ENCODE data around the gene RAP1GAP2. TPM values are rescaled to one million over a fixed set of nuclear protein-coding genes. Genes with fewer than 3 reads are reported as not detected.

Gene RAP1GAP2
- total RNA-seq, 1 donor from 2014 or later = 22.6 TPM

- peaks cover 16% of the 10 kb centered on the region for H3K4me1 ChIP-seq
- no peaks in the 10 kb centered on the region for H3K9me3 ChIP-seq
- H3K27ac ChIP-seq = no peak overlapping the region
- no peaks in the 10 kb centered on the region for H3K27me3 ChIP-seq
- no peak overlapping the region for H3K4me3 ChIP-seq
- TF ChIP-seq, protein P1, sequence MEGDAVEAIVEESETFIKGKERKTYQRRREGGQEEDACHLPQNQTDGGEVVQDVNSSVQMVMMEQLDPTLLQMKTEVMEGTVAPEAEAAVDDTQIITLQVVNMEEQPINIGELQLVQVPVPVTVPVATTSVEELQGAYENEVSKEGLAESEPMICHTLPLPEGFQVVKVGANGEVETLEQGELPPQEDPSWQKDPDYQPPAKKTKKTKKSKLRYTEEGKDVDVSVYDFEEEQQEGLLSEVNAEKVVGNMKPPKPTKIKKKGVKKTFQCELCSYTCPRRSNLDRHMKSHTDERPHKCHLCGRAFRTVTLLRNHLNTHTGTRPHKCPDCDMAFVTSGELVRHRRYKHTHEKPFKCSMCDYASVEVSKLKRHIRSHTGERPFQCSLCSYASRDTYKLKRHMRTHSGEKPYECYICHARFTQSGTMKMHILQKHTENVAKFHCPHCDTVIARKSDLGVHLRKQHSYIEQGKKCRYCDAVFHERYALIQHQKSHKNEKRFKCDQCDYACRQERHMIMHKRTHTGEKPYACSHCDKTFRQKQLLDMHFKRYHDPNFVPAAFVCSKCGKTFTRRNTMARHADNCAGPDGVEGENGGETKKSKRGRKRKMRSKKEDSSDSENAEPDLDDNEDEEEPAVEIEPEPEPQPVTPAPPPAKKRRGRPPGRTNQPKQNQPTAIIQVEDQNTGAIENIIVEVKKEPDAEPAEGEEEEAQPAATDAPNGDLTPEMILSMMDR (IDR thresholded peaks at IDR 0.05) = no peak
- TF ChIP-seq POLR2AphosphoS5 (IDR thresholded peaks at IDR 0.05; ENCODE audit: insufficient read depth in 1 of 2, low read depth in 1 of 2) = peak in 1 of 2 donors; percentile 17
- peak in 1 of 2 donors; percentile 95 for DNase-seq (ENCODE audit: extremely low spot score in 2 of 2)
- intact Hi-C loops (cut with DNase I) = no loop called here
- H3K36me3 ChIP-seq = no peaks in the 10 kb centered on the region
These were observed 184.6 kb downstream of the RAP1GAP2 start for GRCh38 chr17:2980904-2981246.

GRCh38 chr17:2981325-2981724 lies 185.1 kb downstream of the RAP1GAP2 start:
- TF ChIP-seq POLR2A (IDR thresholded peaks at IDR 0.05) (no peak), POLR2AphosphoS5 (IDR thresholded peaks at IDR 0.05; ENCODE audit: insufficient read depth in 1 of 2, low read depth in 1 of 2) (no peak)
- TF ChIP-seq, protein P1 (IDR thresholded peaks at IDR 0.05) = no peak
- no peaks in the 10 kb centered on the region for H3K36me3 ChIP-seq
- H3K9me3 ChIP-seq = no peaks in the 10 kb centered on the region
- no peak for DNase-seq (ENCODE audit: extremely low spot score in 2 of 2)
- intact Hi-C loops (cut with DNase I) = no loop called here
- H3K4me1 ChIP-seq = peaks cover 16% of the 10 kb centered on the region
- H3K27ac ChIP-seq = peak overlapping the region; percentile 47
- no peak overlapping the region for H3K4me3 ChIP-seq
- H3K27me3 ChIP-seq = no peaks in the 10 kb centered on the region

DNA sequence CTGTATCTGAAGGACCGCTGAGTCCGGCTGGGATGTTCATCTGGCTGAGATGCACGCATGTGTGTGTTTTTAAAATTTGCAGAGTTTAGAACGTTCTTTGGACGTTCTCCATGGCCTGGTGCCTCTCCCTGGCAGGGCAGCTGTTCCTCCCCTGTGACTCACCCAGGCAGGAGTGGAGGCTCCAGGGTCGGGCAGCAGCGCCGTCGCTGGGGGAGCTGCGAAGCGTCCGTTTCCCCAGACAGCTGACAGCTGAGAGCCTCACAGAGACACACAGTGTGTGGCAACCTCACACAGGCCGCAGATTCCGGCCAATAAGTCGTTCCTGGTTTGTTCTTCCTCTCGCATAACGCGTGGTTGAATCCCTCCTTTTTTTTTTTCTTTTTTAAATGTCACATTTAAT lies 186.6 kb downstream of the RAP1GAP2 start:
- no peaks in the 10 kb centered on the region for H3K9me3 ChIP-seq
- H3K36me3 ChIP-seq = no peaks in the 10 kb centered on the region
- intact Hi-C loops (cut with DNase I) = no loop called here
- TF ChIP-seq POLR2AphosphoS5 (IDR thresholded peaks at IDR 0.05; ENCODE audit: insufficient read depth in 1 of 2, low read depth in 1 of 2) (peak; percentile 78 to 89), POLR2A (IDR thresholded peaks at IDR 0.05) (no peak)
- H3K4me1 ChIP-seq = peaks cover 16% of the 10 kb centered on the region
- DNase-seq (ENCODE audit: extremely low spot score in 2 of 2) = no peak
- H3K27ac ChIP-seq = peak overlapping the region; percentile 47
- H3K27me3 ChIP-seq = no peaks in the 10 kb centered on the region
- H3K4me3 ChIP-seq = no peak overlapping the region

DNA sequence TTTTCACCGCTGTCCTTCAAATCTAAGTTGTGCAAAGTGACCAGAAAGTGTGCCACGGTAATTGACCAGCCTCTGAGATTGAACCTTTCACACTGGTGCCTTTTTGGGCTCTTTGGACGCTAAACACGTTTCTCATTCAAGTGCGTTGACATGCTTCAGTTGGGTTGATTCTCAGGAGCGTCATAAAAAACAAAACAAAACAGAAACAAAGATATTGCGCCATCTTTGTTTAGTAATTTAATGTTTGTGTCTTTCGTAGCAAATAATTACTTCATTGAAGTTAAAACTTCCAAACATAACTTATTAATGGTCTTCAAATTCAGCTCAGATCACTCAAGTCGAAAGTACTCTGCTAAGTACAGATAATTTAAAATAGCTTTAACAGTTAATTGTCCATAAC lies 187.0 kb downstream of the RAP1GAP2 start:
- intact Hi-C loops (cut with DNase I) = no loop called here
- Histone ChIP-seq H3K4me1 (peaks cover 16% of the 10 kb centered on the region), H3K9me3 (no peaks in the 10 kb centered on the region), H3K27ac (peak overlapping the region; percentile 47), H3K27me3 (no peaks in the 10 kb centered on the region), H3K36me3 (no peaks in the 10 kb centered on the region), H3K4me3 (no peak overlapping the region)
- DNase-seq (ENCODE audit: extremely low spot score in 2 of 2) = no peak
- TF ChIP-seq POLR2A (IDR thresholded peaks at IDR 0.05) (no peak), POLR2AphosphoS5 (IDR thresholded peaks at IDR 0.05; ENCODE audit: insufficient read depth in 1 of 2, low read depth in 1 of 2) (no peak)
- TF ChIP-seq, protein P1 (IDR thresholded peaks at IDR 0.05) = no peak

- no peak for TF ChIP-seq POLR2A (IDR thresholded peaks at IDR 0.05)
- TF ChIP-seq, protein P1 (IDR thresholded peaks at IDR 0.05) = no peak
- TF ChIP-seq POLR2AphosphoS5 (IDR thresholded peaks at IDR 0.05; ENCODE audit: insufficient read depth in 1 of 2, low read depth in 1 of 2) = no peak
- no peak overlapping the region for H3K4me3 ChIP-seq
- intact Hi-C loops (cut with DNase I) = no loop called here
- peaks cover 16% of the 10 kb centered on the region for H3K4me1 ChIP-seq
- H3K36me3 ChIP-seq = no peaks in the 10 kb centered on the region
- H3K27me3 ChIP-seq = no peaks in the 10 kb centered on the region
- no peak for DNase-seq (ENCODE audit: extremely low spot score in 2 of 2)
- no peaks in the 10 kb centered on the region for H3K9me3 ChIP-seq
- H3K27ac ChIP-seq = no peak overlapping the region
These were observed 189.1 kb downstream of the RAP1GAP2 start for GRCh38 chr17:2985318-2985717.
